Bronchial epithelial cell (primary cell): Measurements from ENCODE around the gene NRXN3. TPM values are rescaled to one million over a fixed set of nuclear protein-coding genes. Genes with fewer than 3 reads are reported as not detected.

Experiments used
- DNase-seq: peaks from one replicate; pipeline ENCODE4 v3.0.0-alpha.2; 2010; ENCODE audit warnings: low read depth
- FAIRE-seq: peaks from 2 replicates; lab custom pipeline; 2011; peaks lifted over from hg19 to GRCh38; lab: Jason Lieb, UNC
- H3K27me3 ChIP-seq: 2 replicates; pipeline ENCODE4 v1.5.1; 2011; ENCODE audit warnings: low read length; ENCODE audit not compliant: control insufficient read depth, insufficient read depth
- H3K36me3 ChIP-seq: 2 replicates; pipeline ENCODE4 v1.5.1; 2011; ENCODE audit warnings: low read length; ENCODE audit not compliant: control insufficient read depth, insufficient read depth
- H3K4me3 ChIP-seq: 2 replicates; pipeline ENCODE4 v1.5.1; 2011; ENCODE audit warnings: mild to moderate bottlenecking, low read depth, low read length, control low read depth
- CTCF ChIP-seq: IDR thresholded peaks from 2 replicates; pipeline ENCODE4 v1.5.1; 2011; ENCODE audit warnings: mild to moderate bottlenecking, moderate library complexity, low read length, control low read depth, inconsistent platforms; ENCODE audit not compliant: insufficient read depth, severe bottlenecking
- total RNA-seq: library from RNA; depleted of rRNA; stranded (reverse); fragments of >200 nt; gene quantifications from 2 replicates; pipeline ENCODE4 v1.2.1, GENCODE V29; 2014

The NRXN3 gene
- total RNA-seq, 1 donor from 2014 or later, result under 0.01 TPM

DNA sequence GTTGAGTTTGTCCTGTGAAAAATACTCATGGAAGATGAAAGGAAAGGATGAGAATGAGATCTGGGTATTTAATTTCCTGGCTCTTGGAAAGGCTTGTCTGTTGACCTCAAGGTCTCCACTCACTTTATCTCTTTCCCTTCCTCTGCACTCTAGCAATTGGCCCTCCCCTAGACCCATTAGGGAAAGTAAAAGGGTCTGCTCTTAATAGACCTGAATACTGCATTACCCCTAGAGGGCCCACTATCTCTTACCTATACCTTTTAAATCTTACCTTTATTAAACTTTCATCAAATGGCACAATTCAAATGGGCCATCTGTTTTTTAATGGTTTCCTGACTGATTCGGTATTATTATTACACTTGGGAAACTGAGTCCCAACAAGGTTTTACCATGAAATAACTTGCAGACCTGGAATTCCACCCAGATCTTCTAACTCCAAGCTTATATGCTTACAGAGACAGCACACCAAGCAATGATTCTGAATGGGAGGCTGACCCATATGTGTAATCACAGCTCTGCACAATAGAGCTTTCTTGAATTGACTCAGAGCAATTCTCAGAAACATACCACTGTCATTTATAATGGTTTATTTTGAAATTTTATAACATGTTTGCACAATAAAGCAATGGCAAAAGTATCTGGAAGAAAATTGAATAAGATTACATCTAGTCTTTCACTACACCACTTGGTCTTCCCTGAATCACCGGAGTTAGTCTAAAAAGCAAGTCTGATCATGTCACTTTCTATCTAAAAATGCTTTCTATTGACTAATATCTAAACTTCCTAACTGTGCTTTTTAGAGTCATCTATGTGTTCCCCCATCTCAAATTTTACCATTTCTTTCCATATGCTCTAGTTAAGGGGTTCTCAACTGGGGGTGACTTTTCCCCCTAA, 618.5 kb downstream of the NRXN3 start:
- DNase-seq, result peak; percentile 91
- no peak for FAIRE-seq
- H3K4me3 ChIP-seq, result no peak overlapping the region
- H3K27me3 ChIP-seq, result no peaks in the 10 kb centered on the region
- H3K36me3 ChIP-seq, result no peaks in the 10 kb centered on the region
- TF ChIP-seq CTCF, result no peak

DNA sequence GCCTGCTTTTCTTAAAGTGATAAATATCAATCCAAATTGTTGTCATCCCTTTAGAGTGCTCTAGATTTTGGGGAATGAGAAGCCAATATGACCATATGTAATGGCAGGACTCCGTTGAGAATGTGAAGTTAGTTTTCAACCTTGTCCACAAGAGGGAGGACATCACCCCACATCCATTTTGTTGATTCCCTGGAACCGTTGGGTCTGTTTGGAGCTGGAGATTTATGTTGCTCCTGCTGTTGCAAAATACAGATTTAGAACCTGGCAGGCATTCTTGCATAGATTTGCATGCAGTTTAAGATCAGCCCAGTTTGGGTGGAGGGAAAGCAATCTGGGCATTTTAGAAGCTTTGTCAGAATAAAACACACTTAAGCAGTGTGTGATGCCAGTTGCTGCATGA, 620.1 kb downstream of the NRXN3 start:
- H3K27me3 ChIP-seq, result no peaks in the 10 kb centered on the region
- H3K4me3 ChIP-seq, result no peak overlapping the region
- DNase-seq, result peak; percentile 8
- TF ChIP-seq CTCF, result no peak
- no peak for FAIRE-seq
- H3K36me3 ChIP-seq, result no peaks in the 10 kb centered on the region

DNA sequence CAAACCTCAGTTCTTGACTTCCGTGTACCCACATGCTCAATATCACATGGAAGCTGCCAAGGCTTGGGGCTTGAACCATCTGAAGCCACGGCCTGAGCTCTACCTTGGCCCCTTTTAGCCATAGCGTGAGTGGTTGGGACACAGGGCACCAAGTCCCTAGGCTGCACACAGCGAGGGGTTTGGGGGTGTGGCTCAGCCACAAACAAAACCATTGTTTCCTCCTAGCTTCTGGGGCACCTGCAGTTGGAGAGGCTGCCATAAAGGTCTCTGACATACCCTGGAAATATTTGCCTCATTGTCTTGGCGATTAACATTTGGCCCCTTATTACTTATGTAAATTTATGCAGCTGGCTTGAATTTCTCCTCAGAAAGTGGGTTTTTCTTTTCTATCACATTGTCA, 628.6 kb downstream of the NRXN3 start:
- no peak for FAIRE-seq
- no peaks in the 10 kb centered on the region for H3K36me3 ChIP-seq
- no peak for TF ChIP-seq CTCF
- H3K4me3 ChIP-seq, result no peak overlapping the region
- no peak for DNase-seq
- H3K27me3 ChIP-seq, result no peaks in the 10 kb centered on the region

DNA sequence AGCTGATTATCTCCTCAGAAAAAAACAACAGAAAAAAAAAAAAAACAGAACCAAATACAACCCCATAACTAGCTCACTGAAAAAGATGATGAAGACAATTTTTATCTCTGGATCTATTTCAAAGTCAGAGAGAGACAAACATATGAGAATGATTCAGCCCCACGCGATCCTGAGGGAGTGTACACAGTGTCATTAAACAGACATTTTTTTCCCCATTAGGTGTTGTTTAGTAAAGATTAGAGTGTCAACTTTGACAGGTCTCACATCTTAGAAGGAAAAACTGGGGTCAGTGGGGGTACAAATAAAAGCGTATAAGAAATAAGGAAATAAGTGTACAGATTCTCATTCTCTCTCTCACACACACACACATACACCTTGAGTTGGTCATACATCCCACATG, 635.4 kb downstream of the NRXN3 start:
- Histone ChIP-seq H3K4me3 (no peak overlapping the region), H3K36me3 (no peaks in the 10 kb centered on the region), H3K27me3 (no peaks in the 10 kb centered on the region)
- no peak for TF ChIP-seq CTCF
- peak; percentile 4 for DNase-seq
- no peak for FAIRE-seq

DNA sequence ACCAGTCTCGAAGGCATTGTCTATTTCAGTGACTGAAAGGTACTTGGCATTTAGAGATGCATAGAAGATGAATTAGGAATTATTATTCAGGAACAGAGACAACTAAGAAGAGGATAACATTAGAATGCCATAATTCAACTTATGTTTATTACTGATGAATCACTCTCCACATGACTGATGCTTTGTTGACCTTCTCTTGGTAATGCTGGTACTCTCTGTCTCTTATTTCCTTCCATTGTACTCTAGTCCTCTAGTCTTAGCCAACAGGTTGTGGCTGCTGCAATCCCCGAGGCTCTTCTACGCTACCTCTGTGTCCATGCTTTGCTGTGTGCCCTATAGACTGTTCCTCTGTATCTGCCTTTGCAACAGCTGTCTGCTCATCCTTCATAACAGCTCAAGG, 652.9 kb downstream of the NRXN3 start:
- H3K36me3 ChIP-seq, result no peaks in the 10 kb centered on the region
- TF ChIP-seq CTCF, result no peak
- H3K27me3 ChIP-seq, result no peaks in the 10 kb centered on the region
- no peak overlapping the region for H3K4me3 ChIP-seq
- FAIRE-seq (no peak), DNase-seq (peak; percentile 14)

- no peak for FAIRE-seq
- Histone ChIP-seq H3K36me3 (no peaks in the 10 kb centered on the region), H3K4me3 (no peak overlapping the region), H3K27me3 (no peaks in the 10 kb centered on the region)
- no peak for TF ChIP-seq CTCF
- DNase-seq, result no peak
Measured at GRCh38 chr14:78823516-78823915, 653.3 kb downstream of the NRXN3 start.
